Endodermal cell (in vitro differentiated cells): ENCODE measurements around the gene ALX4. TPM values are rescaled to one million over a fixed set of nuclear protein-coding genes. Genes with fewer than 3 reads are reported as not detected.

Source experiments
- DNase-seq: peaks from one replicate; pipeline ENCODE4 v3.0.0-alpha.2; 2017
- H3K27ac ChIP-seq: 2 replicates; pipeline ENCODE4 v1.5.1; 2013; ENCODE audit warnings: mild to moderate bottlenecking, low read depth, low read length, moderate library complexity
- H3K27me3 ChIP-seq: 2 replicates; pipeline ENCODE4 v1.6.1; 2013; ENCODE audit warnings: mild to moderate bottlenecking, low read length, moderate library complexity; ENCODE audit not compliant: insufficient read depth, control insufficient read depth, poor library complexity, severe bottlenecking
- H3K36me3 ChIP-seq: 2 replicates; pipeline ENCODE4 v1.7.0; 2013; ENCODE audit warnings: mild to moderate bottlenecking, low read length, moderate library complexity; ENCODE audit not compliant: control insufficient read depth, insufficient read depth
- H3K4me1 ChIP-seq: one replicate; pipeline ENCODE4 v1.7.0; 2013; ENCODE audit warnings: low read length; ENCODE audit not compliant: control insufficient read depth, insufficient read depth
- H3K4me3 ChIP-seq: 2 replicates; pipeline ENCODE4 v1.5.1; 2013; ENCODE audit warnings: mild to moderate bottlenecking, low read length, moderate library complexity
- H3K9ac ChIP-seq: 2 replicates; pipeline ENCODE4 v1.6.1; 2013; ENCODE audit warnings: mild to moderate bottlenecking, low read length, moderate library complexity; ENCODE audit not compliant: poor library complexity, severe bottlenecking; ENCODE audit errors: extremely low read depth
- H3K9me3 ChIP-seq: 2 replicates; pipeline ENCODE4 v1.6.1; 2013; ENCODE audit warnings: mild to moderate bottlenecking, low read length, moderate library complexity; ENCODE audit not compliant: control insufficient read depth
- H3K27ac Mint-ChIP-seq: 2 replicates; pipeline ENCODE4 v1.8.0; 2020; ENCODE audit warnings: mixed read lengths
- H3K27me3 Mint-ChIP-seq: 2 replicates; pipeline ENCODE4 v1.8.0; 2021; ENCODE audit warnings: mild to moderate bottlenecking, mixed read lengths; ENCODE audit not compliant: insufficient read depth
- H3K36me3 Mint-ChIP-seq: 2 replicates; pipeline ENCODE4 v1.8.0; 2020; ENCODE audit warnings: low read depth, mixed read lengths
- H3K4me1 Mint-ChIP-seq: 2 replicates; pipeline ENCODE4 v1.8.0; 2020; ENCODE audit warnings: mixed read lengths
- H3K4me3 Mint-ChIP-seq: 2 replicates; pipeline ENCODE4 v1.8.0; 2020; ENCODE audit warnings: mild to moderate bottlenecking, moderate library complexity, mixed read lengths
- H3K9me3 Mint-ChIP-seq: 2 replicates; pipeline ENCODE4 v1.8.0; 2020; ENCODE audit warnings: mild to moderate bottlenecking, mixed read lengths
- WGBS, 2 experiments: methylation state at CpG; one replicate each; pipeline versions ENCODE4 v1.1.5 to v1.1.7; 2013; ENCODE audit warnings: missing lambda C conversion rate in 2 of 2, mixed read lengths in 1 of 2; ENCODE audit not compliant: insufficient coverage in 1 of 2, insufficient read length in 1 of 2; 5-methylcytosine and 5-hydroxymethylcytosine counted together
- total RNA-seq, 2 donors: library from RNA; stranded (reverse); fragmentation: NEBNext Ultra II Directional in 1 of 2; extraction: Animal tissue kit (Norgen Biotek cat#: 25700) in 1 of 2; gene quantifications; 2 replicates in 1 of 2; 3 replicates in 1 of 2; pipeline ENCODE4 v1.2.1, GENCODE V29; 2021
- TF ChIP-seq, protein P1 (sequence below): fragments of 200-600 bp; sonication (generic); conservative IDR thresholded peaks from 2 replicates; pipeline ENCODE4 v1.5.0; 2021; ENCODE audit warnings: antibody characterized with exemption, mild to moderate bottlenecking

ALX4 gene
- total RNA-seq, 2 donors from 2014 or later = not detected

DNA sequence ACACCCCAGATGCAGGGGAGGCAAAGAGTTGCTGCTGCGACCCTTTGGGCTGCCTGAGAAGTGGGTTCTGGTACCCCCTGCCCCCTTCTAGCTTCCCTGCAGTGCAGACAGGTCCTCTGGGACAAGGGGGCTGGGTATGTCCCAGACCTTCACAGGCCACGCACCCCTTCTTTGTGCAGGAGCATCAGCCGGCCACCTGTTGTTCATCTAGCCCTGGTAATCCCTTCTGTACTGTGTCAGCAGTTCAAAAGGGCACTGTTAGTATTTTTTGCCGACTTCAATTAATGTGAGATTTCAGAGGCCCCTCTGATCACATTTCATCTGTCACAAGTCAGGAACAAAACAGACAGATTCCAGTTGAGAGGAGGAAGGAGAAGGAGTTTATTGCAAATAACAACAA is 49.9 kb downstream of the ALX4 start:
- Histone ChIP-seq H3K4me1 (no peaks in the 10 kb centered on the region), H3K9ac (no peak overlapping the region), H3K36me3 (no peaks in the 10 kb centered on the region), H3K27me3 (no peaks in the 10 kb centered on the region), H3K27ac (no peak overlapping the region), H3K4me3 (no peak overlapping the region), H3K9me3 (no peaks in the 10 kb centered on the region)
- TF ChIP-seq, protein P1, sequence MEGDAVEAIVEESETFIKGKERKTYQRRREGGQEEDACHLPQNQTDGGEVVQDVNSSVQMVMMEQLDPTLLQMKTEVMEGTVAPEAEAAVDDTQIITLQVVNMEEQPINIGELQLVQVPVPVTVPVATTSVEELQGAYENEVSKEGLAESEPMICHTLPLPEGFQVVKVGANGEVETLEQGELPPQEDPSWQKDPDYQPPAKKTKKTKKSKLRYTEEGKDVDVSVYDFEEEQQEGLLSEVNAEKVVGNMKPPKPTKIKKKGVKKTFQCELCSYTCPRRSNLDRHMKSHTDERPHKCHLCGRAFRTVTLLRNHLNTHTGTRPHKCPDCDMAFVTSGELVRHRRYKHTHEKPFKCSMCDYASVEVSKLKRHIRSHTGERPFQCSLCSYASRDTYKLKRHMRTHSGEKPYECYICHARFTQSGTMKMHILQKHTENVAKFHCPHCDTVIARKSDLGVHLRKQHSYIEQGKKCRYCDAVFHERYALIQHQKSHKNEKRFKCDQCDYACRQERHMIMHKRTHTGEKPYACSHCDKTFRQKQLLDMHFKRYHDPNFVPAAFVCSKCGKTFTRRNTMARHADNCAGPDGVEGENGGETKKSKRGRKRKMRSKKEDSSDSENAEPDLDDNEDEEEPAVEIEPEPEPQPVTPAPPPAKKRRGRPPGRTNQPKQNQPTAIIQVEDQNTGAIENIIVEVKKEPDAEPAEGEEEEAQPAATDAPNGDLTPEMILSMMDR = no peak
- H3K27me3 Mint-ChIP-seq = no peaks in the 10 kb centered on the region
- H3K4me3 Mint-ChIP-seq = no peak overlapping the region
- no peaks in the 10 kb centered on the region for H3K9me3 Mint-ChIP-seq
- no peaks in the 10 kb centered on the region for H3K36me3 Mint-ChIP-seq
- peaks cover 2% of the 10 kb centered on the region for H3K4me1 Mint-ChIP-seq
- H3K27ac Mint-ChIP-seq = no peak overlapping the region
- DNase-seq = no peak
- 73 to 94% methylated on average over 3 to 4 of the region's 4 CpGs for WGBS, 2 experiments

DNA sequence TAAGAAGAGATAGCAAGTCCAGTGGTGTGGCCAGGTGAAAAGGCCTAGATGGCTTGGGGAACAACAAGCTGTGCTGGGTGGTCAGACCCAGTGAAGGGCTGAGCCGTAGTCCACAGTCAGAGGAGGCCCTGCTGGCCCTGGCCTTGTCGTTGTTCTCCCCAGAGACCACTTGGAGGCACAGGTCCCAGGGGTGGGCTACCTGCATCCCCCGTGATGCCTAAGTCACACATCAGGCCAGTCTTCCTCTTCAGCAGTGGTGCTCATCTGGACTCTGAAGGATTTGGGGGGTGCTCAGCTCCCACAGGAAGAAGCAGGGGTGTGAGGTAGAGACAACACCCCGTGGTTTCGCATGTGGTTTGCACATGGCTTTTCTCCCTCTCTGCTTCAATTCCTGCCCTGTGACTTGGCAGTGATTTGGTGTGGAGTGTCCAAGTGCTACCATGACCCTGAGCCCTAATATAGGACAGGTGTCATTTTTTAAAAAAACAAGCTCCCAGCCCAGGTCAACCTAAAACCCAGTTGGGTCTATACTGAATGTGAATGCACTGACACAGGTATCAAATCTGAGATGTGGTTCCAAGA is 51.0 kb downstream of the ALX4 start:
- DNase-seq = no peak
- Histone ChIP-seq H3K36me3 (no peaks in the 10 kb centered on the region), H3K27ac (no peak overlapping the region), H3K27me3 (no peaks in the 10 kb centered on the region), H3K9ac (no peak overlapping the region), H3K9me3 (peaks cover 3% of the 10 kb centered on the region), H3K4me3 (no peak overlapping the region), H3K4me1 (no peaks in the 10 kb centered on the region)
- Mint-ChIP-seq H3K4me1 (peaks cover 2% of the 10 kb centered on the region), H3K4me3 (no peak overlapping the region), H3K27me3 (no peaks in the 10 kb centered on the region), H3K27ac (no peak overlapping the region), H3K36me3 (no peaks in the 10 kb centered on the region), H3K9me3 (peaks cover 3% of the 10 kb centered on the region)
- TF ChIP-seq, protein P1 = no peak
- WGBS, 2 experiments = 94 to 100% methylated on average over 1 to 5 of the region's 5 CpGs

GRCh38 chr11:44258190-44258489 is 51.8 kb downstream of the ALX4 start:
- TF ChIP-seq, protein P1 = peak; percentile 40
- Mint-ChIP-seq H3K27me3 (no peaks in the 10 kb centered on the region), H3K9me3 (peaks cover 10% of the 10 kb centered on the region), H3K36me3 (peaks cover 2% of the 10 kb centered on the region), H3K27ac (no peak overlapping the region), H3K4me3 (no peak overlapping the region), H3K4me1 (peaks cover 2% of the 10 kb centered on the region)
- Histone ChIP-seq H3K27me3 (no peaks in the 10 kb centered on the region), H3K4me1 (no peaks in the 10 kb centered on the region), H3K36me3 (no peaks in the 10 kb centered on the region), H3K9ac (no peak overlapping the region), H3K4me3 (no peak overlapping the region), H3K9me3 (peaks cover 11% of the 10 kb centered on the region), H3K27ac (no peak overlapping the region)
- no peak for DNase-seq
- 91 to 100% methylated on average over 5 of the region's 5 CpGs for WGBS, 2 experiments
